ENCODE data around the gene LIM2. TPM values are rescaled to one million over a fixed set of nuclear protein-coding genes. Genes with fewer than 3 reads are reported as not detected.
A peak's percentile ranks its signal among the peaks of the same experiment; 100 is the strongest.

Gene LIM2
- total RNA-seq, 1 donor: not detected

DNA sequence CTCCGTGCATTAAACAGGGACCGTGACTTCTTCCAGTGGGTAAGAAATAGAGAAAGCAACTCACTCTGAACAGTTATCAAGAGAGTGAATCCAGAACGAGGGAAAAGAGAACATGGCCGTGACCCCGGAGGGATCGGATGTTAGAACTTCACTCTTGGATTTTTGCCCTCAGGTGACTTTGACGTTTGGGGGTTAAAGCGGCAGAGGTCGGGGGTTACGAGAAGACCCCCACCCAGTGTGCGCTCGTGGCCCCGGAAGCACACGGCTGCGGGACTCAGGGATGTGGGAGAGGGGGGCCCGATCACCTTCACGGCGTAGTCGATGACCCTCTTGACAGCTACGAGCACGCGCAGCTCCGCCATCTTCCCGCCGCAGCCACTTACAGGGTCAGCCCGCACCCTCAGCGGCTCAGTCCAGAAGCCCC lies 21.8 kb downstream of the LIM2 start, which contains the start of gene ETFB:
Gene ETFB, minus strand, starts transcription at position 424 of the 424 bp plus-strand sequence. Its CDS starts 62 bp downstream, at position 362.
- DNase-seq (ENCODE audit: low read depth): no peak
- peak within 1 kb of the TSS; percentile 93 for H3K4me3 ChIP-seq (ENCODE audit: low read depth, low read length)
- TF ChIP-seq, protein P1, sequence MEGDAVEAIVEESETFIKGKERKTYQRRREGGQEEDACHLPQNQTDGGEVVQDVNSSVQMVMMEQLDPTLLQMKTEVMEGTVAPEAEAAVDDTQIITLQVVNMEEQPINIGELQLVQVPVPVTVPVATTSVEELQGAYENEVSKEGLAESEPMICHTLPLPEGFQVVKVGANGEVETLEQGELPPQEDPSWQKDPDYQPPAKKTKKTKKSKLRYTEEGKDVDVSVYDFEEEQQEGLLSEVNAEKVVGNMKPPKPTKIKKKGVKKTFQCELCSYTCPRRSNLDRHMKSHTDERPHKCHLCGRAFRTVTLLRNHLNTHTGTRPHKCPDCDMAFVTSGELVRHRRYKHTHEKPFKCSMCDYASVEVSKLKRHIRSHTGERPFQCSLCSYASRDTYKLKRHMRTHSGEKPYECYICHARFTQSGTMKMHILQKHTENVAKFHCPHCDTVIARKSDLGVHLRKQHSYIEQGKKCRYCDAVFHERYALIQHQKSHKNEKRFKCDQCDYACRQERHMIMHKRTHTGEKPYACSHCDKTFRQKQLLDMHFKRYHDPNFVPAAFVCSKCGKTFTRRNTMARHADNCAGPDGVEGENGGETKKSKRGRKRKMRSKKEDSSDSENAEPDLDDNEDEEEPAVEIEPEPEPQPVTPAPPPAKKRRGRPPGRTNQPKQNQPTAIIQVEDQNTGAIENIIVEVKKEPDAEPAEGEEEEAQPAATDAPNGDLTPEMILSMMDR (IDR thresholded peaks at IDR 0.05; ENCODE audit: insufficient read depth, low read depth, low read length): no peak

DNA sequence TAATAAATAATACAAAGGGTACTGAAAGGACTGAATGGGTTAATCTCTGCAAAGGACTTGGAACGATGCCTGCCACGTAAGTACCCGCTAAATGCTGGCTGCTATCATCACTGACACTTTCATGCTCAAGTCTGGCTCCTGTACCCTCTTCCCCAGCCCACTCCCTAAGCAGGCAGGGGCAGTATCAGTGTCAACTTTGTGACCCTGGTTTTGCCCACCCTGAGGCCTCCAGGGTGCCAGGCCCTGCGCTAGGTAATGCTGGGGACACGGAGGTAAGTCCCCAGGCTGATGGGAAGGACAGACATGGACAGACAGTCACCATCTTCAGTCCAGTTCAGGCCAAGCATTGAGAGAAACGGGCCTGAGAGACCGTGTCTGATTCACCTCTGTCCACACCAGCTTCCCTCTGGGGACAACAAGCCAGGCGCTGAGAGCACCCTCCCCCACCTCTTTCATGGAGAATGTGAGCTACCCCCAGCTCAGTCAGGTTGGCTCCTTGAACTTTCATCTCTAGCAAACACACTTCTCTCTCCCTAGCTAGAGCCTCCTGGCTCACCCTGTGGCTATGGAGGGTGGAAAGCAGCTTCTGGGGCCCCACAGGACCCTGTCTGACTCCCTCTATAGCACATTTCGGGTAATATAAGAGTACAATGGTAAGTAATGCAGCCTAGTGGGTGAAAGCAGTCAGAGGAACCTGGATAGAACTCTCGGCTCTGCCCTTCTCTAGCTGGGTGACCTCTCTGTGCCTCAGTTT lies 22.4 kb downstream of the LIM2 start:
- peak; percentile 32 for DNase-seq (ENCODE audit: low read depth)
- peak overlapping the region; percentile 93 for H3K4me3 ChIP-seq (ENCODE audit: low read depth, low read length)
- TF ChIP-seq, protein P1 (IDR thresholded peaks at IDR 0.05; ENCODE audit: insufficient read depth, low read depth, low read length): peak; percentile 13

DNA sequence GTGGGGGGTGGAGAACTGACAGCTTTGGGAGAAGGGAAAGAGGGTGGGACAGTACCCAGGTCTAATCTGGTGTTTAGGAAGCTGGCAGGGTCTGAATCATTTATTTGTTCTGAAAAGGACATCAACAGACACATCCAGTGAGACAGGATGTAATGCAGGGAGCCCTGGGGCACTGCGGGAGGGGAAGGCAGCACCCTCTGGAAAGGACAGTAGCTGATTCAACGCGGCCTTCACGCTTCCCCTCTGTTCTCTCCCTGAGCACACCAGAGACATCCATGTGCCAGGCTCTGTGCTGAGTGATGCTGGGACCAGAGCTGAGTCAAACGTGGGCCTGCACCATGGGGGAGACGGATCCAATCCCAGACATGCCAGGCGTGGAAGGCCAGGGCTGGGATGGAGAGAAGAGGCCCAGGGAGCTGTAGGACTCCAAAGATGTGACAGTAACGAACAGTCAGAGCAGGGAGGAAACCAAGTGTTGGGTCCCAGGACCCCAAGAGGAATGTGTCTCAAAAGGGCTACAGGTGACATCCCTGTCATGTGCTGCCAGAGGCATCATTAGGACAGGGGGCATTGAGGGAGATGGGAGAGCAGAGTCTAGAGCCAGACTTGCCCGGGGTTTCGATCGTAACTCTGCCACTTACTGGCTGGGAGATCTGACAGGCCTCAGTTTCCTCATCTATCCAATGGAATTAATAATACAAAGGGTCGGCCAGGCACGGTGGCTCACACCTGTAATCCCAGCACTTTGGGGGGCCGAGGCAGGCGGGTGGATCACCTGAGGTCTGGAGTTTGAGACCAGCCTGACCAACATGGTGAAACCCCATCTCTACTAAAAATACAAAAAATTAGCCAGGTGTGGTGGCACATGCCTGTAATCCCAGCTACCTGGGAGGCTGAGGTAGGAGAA lies 23.3 kb downstream of the LIM2 start:
- DNase-seq (ENCODE audit: low read depth): peak; percentile 12
- H3K4me3 ChIP-seq (ENCODE audit: low read depth, low read length): no peak overlapping the region
- TF ChIP-seq, protein P1 (IDR thresholded peaks at IDR 0.05; ENCODE audit: insufficient read depth, low read depth, low read length): no peak

DNA sequence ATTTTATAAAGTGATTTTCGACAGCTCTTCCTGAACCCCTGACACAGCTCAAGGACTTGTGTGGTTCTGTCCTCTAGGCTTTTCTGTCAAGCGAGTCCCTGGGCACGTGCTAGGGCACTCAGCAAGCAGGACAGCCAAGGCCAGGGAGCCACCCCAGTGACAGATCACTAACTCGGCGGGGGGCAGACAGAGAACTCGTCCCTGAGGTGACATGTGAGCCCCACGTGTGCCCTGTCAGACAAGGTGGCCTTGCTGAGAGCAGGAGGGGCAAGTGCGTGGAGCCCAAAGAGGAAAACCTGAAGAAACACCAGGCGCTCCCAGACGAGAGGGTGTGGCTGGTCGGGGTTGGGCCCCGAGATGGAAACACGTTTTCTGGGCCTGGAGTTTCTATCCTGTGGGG lies 26.5 kb downstream of the LIM2 start:
- no peak overlapping the region for H3K4me3 ChIP-seq (ENCODE audit: low read depth, low read length)
- TF ChIP-seq, protein P1 (IDR thresholded peaks at IDR 0.05; ENCODE audit: insufficient read depth, low read depth, low read length): no peak
- DNase-seq (ENCODE audit: low read depth): no peak

DNA sequence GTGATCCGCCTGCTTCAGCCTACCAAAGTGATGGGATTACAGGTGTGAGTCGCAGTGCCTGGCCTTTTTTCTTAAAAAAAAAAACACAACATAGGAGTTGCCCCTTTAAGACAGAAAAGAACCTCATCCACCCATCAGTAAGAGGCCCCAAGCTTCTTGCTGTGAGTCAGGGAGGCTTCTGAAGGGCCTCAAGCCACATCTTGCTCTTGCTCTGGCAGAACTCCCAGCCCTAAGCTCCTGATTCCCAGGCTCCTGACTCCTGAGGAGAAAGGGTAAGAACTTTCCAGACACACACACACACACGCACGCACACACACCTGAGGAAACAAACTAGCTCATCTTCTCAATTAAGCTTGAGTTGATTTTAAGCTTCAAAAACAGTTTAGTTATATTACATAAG lies 28.5 kb downstream of the LIM2 start:
- TF ChIP-seq, protein P1 (IDR thresholded peaks at IDR 0.05; ENCODE audit: insufficient read depth, low read depth, low read length): no peak
- H3K4me3 ChIP-seq (ENCODE audit: low read depth, low read length): no peak overlapping the region
- peak; percentile 93 for DNase-seq (ENCODE audit: low read depth)

DNA sequence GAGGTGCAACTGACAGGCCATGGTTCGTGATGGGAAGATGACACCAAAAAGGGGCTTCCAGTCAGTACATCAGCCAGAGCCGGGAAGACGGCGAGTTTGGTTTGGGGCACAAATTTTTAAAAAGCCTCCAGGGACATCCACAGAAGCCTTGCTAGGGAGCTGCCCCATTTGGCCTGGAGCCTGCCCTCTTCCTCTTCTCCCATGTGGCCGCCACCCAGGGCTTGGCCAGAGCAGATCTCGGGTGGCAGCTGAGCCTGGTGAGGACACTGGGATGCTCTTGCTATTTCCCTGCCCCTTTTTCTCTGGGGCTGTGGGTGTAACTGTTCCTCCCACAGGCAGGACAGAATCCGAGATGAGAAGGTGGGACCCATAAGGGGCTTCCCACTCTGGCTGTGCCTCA lies 29.8 kb downstream of the LIM2 start:
- TF ChIP-seq, protein P1 (IDR thresholded peaks at IDR 0.05; ENCODE audit: insufficient read depth, low read depth, low read length): no peak
- no peak overlapping the region for H3K4me3 ChIP-seq (ENCODE audit: low read depth, low read length)
- DNase-seq (ENCODE audit: low read depth): no peak

All from fibroblast of villous mesenchyme (primary cell).